Upper lobe of left lung (tissue), 6 donors: ENCODE data around the gene XIST. TPM values are rescaled to one million over a fixed set of nuclear protein-coding genes. Genes with fewer than 3 reads are reported as not detected.

ENCODE experiments used
- ATAC-seq, 2 donors: fragments of 200-7000 bp; cut with Tn5 transposase; one replicate each; pipeline ENCODE4 v1.9.1; 2022; ENCODE audit warnings: mild to moderate bottlenecking in 2 of 2, moderate library complexity in 2 of 2; ENCODE audit not compliant: low FRiP score in 2 of 2
- DNase-seq, 2 donors: peaks; one replicate each; pipeline ENCODE4 v3.0.0-alpha.2; 2019 to 2020
- H3K27ac ChIP-seq, 4 donors: fragments of 200-600 bp; sonication (generic); one replicate each; pipeline ENCODE4 v1.5.1; 2016 to 2019
- H3K27me3 ChIP-seq, 4 donors: fragments of 200-600 bp; sonication (generic); one replicate each; pipeline ENCODE4 v1.5.1; 2017 to 2019
- H3K36me3 ChIP-seq, 4 donors: fragments of 200-600 bp; sonication (generic); one replicate each; pipeline ENCODE4 v1.5.1; 2016 to 2019
- H3K4me1 ChIP-seq, 4 donors: fragments of 200-600 bp; sonication (generic); one replicate each; pipeline ENCODE4 v1.5.1; 2018 to 2019
- H3K4me3 ChIP-seq, 4 donors: fragments of 200-600 bp; sonication (generic); one replicate each; pipeline ENCODE4 v1.5.1; 2017 to 2019; ENCODE audit warnings: mild to moderate bottlenecking in 2 of 4, moderate library complexity in 1 of 4
- H3K9me3 ChIP-seq, 4 donors: fragments of 200-600 bp; sonication (generic); one replicate each; pipeline ENCODE4 v1.5.1; 2018 to 2019
- CTCF ChIP-seq, 6 experiments: fragments of 450-650 bp in 4 of 6; fragments of 200-600 bp in 2 of 6; sonication (generic) in 2 of 6; IDR thresholded peaks; one replicate each; pipeline ENCODE4 v1.5.1; 2016 to 2019; ENCODE audit warnings: antibody characterized with exemption in 6 of 6
- EP300 ChIP-seq, 4 donors: sonication (generic); formaldehyde crosslinking; IDR thresholded peaks; one replicate each; pipeline ENCODE4 v1.5.1; 2017; ENCODE audit warnings: antibody characterized with exemption in 4 of 4, control low read depth in 2 of 4
- POLR2A ChIP-seq, 4 donors: fragments of 450-650 bp; IDR thresholded peaks; one replicate each; pipeline ENCODE4 v1.5.1; 2016 to 2017; ENCODE audit warnings: antibody characterized with exemption in 4 of 4, mild to moderate bottlenecking in 2 of 4
- POLR2AphosphoS5 ChIP-seq, 2 donors: sonication (generic); formaldehyde crosslinking; IDR thresholded peaks; one replicate each; pipeline ENCODE4 v1.5.1; 2017; ENCODE audit warnings: antibody characterized with exemption in 2 of 2
- WGBS, 2 donors: methylation state at CpG; one replicate each; pipeline ENCODE4 v1.1.5; 2017 to 2018; 5-methylcytosine and 5-hydroxymethylcytosine counted together
- total RNA-seq, 6 donors: library from RNA; depleted of rRNA in 4 of 6; stranded (reverse); fragments of >200 nt in 4 of 6; gene quantifications; one replicate each; pipeline versions ENCODE4 v1.1.0 to v1.2.1, GENCODE V29; 2016 to 2021
- donor health status: DM: no; HTN: no; CAD: no; lungs with moderate emphysema.
- donor health status: DM: no; HTN: yes; CAD: no; lungs with severe emphysema.

XIST gene
- total RNA-seq, 6 donors from 2014 or later: under 0.01 to 402 (median 93.3) TPM

DNA sequence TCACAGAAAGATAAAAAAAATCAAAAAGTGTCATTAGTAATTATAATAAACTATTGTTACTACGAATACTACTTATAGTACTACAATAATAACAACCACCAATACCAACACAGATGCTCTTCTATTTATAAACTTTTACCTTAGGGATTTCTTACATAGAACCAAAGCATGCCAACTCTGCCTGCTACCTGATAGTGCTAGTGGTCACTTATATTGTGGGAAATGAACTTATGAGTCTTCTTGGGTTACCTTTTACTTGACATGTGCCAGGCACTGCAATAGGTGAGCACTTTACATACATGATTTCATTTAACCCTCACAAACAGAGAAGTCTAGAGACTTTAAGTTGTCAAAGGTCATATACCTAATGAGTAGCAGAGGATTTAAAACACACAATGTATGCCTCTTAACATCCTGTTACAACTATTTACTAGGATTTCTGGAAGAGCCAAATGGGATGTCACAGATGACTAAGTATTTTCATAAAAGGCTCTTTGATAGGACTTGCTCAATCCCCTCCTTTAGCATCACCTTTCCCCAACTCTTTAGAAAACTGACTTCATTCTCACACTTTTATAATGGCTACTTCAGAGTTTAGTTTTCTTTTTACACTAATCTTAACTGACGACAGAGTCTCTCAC is 24.3 kb downstream of the XIST start:
- ATAC-seq (no peak), DNase-seq (no peak)
- H3K36me3 ChIP-seq: peaks cover 0 to 74% (median 11%) of the 10 kb centered on the region in 4 donors
- no peaks in the 10 kb centered on the region for H3K9me3 ChIP-seq
- whole genome bisulfite sequencing, 2 donors: 80 to 92% methylated on average over 2 of the region's 2 CpGs
- no peak for TF ChIP-seq CTCF (IDR thresholded peaks at IDR 0.05)
- no peak for TF ChIP-seq POLR2A (IDR thresholded peaks at IDR 0.05)
- peaks cover 0 to 7% (median 0%) of the 10 kb centered on the region in 4 donors for H3K4me1 ChIP-seq
- no peak overlapping the region for H3K27ac ChIP-seq
- H3K4me3 ChIP-seq: no peak overlapping the region
- H3K27me3 ChIP-seq: no peaks in the 10 kb centered on the region

DNA sequence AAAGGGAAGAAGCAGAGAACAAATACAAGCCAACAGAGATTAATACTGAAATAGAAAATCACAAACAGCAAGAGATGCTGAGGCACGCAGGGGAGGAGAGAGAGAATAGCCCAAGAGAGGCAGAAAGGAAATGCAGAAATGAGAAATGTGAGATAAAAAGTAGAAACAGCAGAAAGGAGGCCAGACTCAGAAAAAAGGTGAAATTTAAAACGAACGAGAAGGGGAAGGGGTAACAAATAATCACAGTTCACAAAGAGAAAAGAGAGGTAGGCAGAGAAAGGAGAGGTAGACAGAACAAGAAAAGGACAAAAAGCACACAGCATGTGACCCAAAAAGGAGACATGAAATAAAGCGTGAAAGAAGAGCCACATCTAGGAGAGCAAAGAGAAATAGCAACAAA is 25.1 kb downstream of the XIST start:
- ATAC-seq: no peak

GRCh38 chrX:73826996-73827395 is 25.5 kb downstream of the XIST start:
- Histone ChIP-seq H3K36me3 (peaks cover 0 to 74% (median 10%) of the 10 kb centered on the region in 4 donors), H3K4me1 (peaks cover 0 to 4% (median 0%) of the 10 kb centered on the region in 4 donors), H3K4me3 (no peak overlapping the region), H3K27ac (no peak overlapping the region), H3K9me3 (no peaks in the 10 kb centered on the region), H3K27me3 (no peaks in the 10 kb centered on the region)
- TF ChIP-seq POLR2A (IDR thresholded peaks at IDR 0.05) (no peak), EP300 (IDR thresholded peaks at IDR 0.05) (no peak), POLR2AphosphoS5 (IDR thresholded peaks at IDR 0.05) (no peak), CTCF (IDR thresholded peaks at IDR 0.05) (no peak)
- 85 to 94% methylated on average over 5 of the region's 5 CpGs for WGBS, 2 donors
- no peak for DNase-seq
- no peak for ATAC-seq

More for the DNA sequence above, 25.1 kb downstream of the XIST start:
- Histone ChIP-seq H3K4me3 (no peak overlapping the region), H3K9me3 (no peaks in the 10 kb centered on the region), H3K4me1 (peaks cover 0 to 7% (median 0%) of the 10 kb centered on the region in 4 donors), H3K36me3 (peaks cover 0 to 75% (median 11%) of the 10 kb centered on the region in 4 donors), H3K27ac (no peak overlapping the region), H3K27me3 (no peaks in the 10 kb centered on the region)
- 77 to 87% methylated on average over 4 of the region's 4 CpGs for WGBS, 2 donors
- TF ChIP-seq EP300 (IDR thresholded peaks at IDR 0.05) (no peak), POLR2A (IDR thresholded peaks at IDR 0.05) (no peak)
- DNase-seq: no peak

DNA sequence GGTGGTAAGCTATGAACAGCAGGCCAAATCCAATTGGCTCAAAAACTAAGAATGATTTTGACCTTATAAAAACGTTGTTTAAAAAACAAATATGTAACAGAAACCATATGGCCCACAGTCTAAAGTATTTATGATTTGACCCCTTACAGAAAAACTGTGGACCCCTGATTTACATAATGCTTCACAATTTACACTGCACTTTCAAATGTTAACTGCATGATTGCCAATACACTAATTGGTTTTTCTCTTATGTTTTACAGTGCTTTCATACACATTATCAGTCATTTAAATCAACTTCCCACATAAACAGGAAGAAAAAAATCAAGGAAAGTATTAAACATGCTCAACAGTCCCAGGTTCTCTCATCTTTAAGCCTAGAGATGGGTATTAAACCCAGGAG is 26.9 kb downstream of the XIST start:
- ATAC-seq (no peak), DNase-seq (no peak)
- TF ChIP-seq POLR2AphosphoS5 (IDR thresholded peaks at IDR 0.05): no peak
- TF ChIP-seq POLR2A (IDR thresholded peaks at IDR 0.05): no peak
- no peak for TF ChIP-seq EP300 (IDR thresholded peaks at IDR 0.05)
- TF ChIP-seq CTCF (IDR thresholded peaks at IDR 0.05): no peak
- peaks cover 0 to 62% (median 7%) of the 10 kb centered on the region in 4 donors for H3K36me3 ChIP-seq
- no peak overlapping the region for H3K27ac ChIP-seq
- H3K4me3 ChIP-seq: no peak overlapping the region
- WGBS, 2 donors: 35 to 36% methylated on average over 1 of the region's 1 CpG
- no peaks in the 10 kb centered on the region for H3K27me3 ChIP-seq
- H3K4me1 ChIP-seq: no peaks in the 10 kb centered on the region
- H3K9me3 ChIP-seq: no peaks in the 10 kb centered on the region

GRCh38 chrX:73823473-73824004 is 29.0 kb downstream of the XIST start:
- Histone ChIP-seq H3K9me3 (no peaks in the 10 kb centered on the region), H3K27ac (no peak overlapping the region), H3K27me3 (no peaks in the 10 kb centered on the region), H3K36me3 (peaks cover 0 to 49% (median 5%) of the 10 kb centered on the region in 4 donors), H3K4me1 (no peaks in the 10 kb centered on the region), H3K4me3 (no peak overlapping the region)
- DNase-seq: no peak
- TF ChIP-seq CTCF (IDR thresholded peaks at IDR 0.05) (no peak), POLR2AphosphoS5 (IDR thresholded peaks at IDR 0.05) (no peak), POLR2A (IDR thresholded peaks at IDR 0.05) (no peak), EP300 (IDR thresholded peaks at IDR 0.05) (no peak)
- no peak for ATAC-seq
- 89 to 92% methylated on average over 2 of the region's 2 CpGs for WGBS, 2 donors
